Mucosa of descending colon (tissue), 3 donors: ENCODE results near the gene HEMGN. TPM values are rescaled to one million over a fixed set of nuclear protein-coding genes. Genes with fewer than 3 reads are reported as not detected.

Experiments used
- ATAC-seq: fragments of 200-7000 bp; cut with Tn5 transposase; one replicate; pipeline ENCODE4 v1.9.1; 2020; ENCODE audit warnings: mild to moderate bottlenecking, moderate library complexity
- DNase-seq, 3 donors: peaks; one replicate each; pipeline ENCODE4 v3.0.0-alpha.2; 2020
- H3K36me3 ChIP-seq: fragments of 200-600 bp; one replicate; pipeline ENCODE4 v1.8.0; 2021; ENCODE audit warnings: low read depth, mild to moderate bottlenecking
- H3K4me1 ChIP-seq: fragments of 200-600 bp; one replicate; pipeline ENCODE4 v1.8.0; 2021; ENCODE audit warnings: low read depth, mild to moderate bottlenecking
- H3K4me3 ChIP-seq: fragments of 200-600 bp; one replicate; pipeline ENCODE4 v1.8.0; 2021; ENCODE audit warnings: mild to moderate bottlenecking
- H3K9me3 ChIP-seq: fragments of 200-600 bp; one replicate; pipeline ENCODE4 v1.8.0; 2021; ENCODE audit warnings: mild to moderate bottlenecking
- CTCF ChIP-seq: fragments of 200-600 bp; IDR thresholded peaks from one replicate; pipeline ENCODE4 v1.8.0; 2022; ENCODE audit warnings: antibody characterized with exemption, mild to moderate bottlenecking
- intact Hi-C, 2 donors: fragments of 100-400 bp; cut with DNase I in 1 of 2; cut with micrococcal nuclease in 1 of 2; formaldehyde crosslinking; loops; one replicate each; pipeline versions ENCODE4 v1.11.0 to v1.11.1; 2022; cut with DNase I, micrococcal nuclease
- total RNA-seq, 3 donors: library from RNA; stranded (reverse); fragmentation: NEBNext Ultra II Directional in 2 of 3; extraction: Animal tissue kit (Norgen Biotek cat#: 25700) in 2 of 3; gene quantifications; one replicate each; pipeline versions ENCODE4 v1.2.1 to v1.2.4, GENCODE V29; 2021 to 2023
- donor health status: DM: no; HTN: no; CAD: no; lungs with moderate emphysema.
- donor health status: DM: no; HTN: no; CAD: no.
- donor health status: DM: no; HTN: yes; CAD: no.

Gene HEMGN
- total RNA-seq, 3 donors from 2014 or later = not detected

- peaks cover 6% of the 10 kb centered on the region for H3K36me3 ChIP-seq
- ATAC-seq (peak; percentile 44), DNase-seq (no peak)
- TF ChIP-seq CTCF = no peak
- intact Hi-C loops = loop anchor here (10.0 kb wide), 1 partner anchor 192 kb away; no protein-coding TSS in a partner anchor
- H3K4me3 ChIP-seq = no peak overlapping the region
- no peaks in the 10 kb centered on the region for H3K9me3 ChIP-seq
- H3K4me1 ChIP-seq = peaks cover 3% of the 10 kb centered on the region
These were observed 31.6 kb downstream of the HEMGN start for GRCh38 chr9:97906236-97906831.

- DNase-seq = no peak
- Histone ChIP-seq H3K9me3 (no peaks in the 10 kb centered on the region), H3K4me3 (no peak overlapping the region), H3K36me3 (peaks cover 6% of the 10 kb centered on the region), H3K4me1 (peaks cover 3% of the 10 kb centered on the region)
- peak; percentile 43 for ATAC-seq
- intact Hi-C loops = loop anchor here (10.0 kb wide), 1 partner anchor 190 kb away; no protein-coding TSS in a partner anchor
- TF ChIP-seq CTCF = no peak
These were observed 32.7 kb downstream of the HEMGN start for GRCh38 chr9:97905228-97905627.

GRCh38 chr9:97904725-97905124, 33.2 kb downstream of the HEMGN start:
- intact Hi-C loops = loop anchor here (10.0 kb wide), 1 partner anchor 190 kb away; no protein-coding TSS in a partner anchor

GRCh38 chr9:97903177-97903576, 34.8 kb downstream of the HEMGN start:
- H3K36me3 ChIP-seq = no peaks in the 10 kb centered on the region
- TF ChIP-seq CTCF = no peak
- DNase-seq (no peak), ATAC-seq (no peak)
- no peak overlapping the region for H3K4me3 ChIP-seq
- intact Hi-C loops = loop anchor here (10.0 kb wide), 1 partner anchor 188 kb away; no protein-coding TSS in a partner anchor
- peaks cover 3% of the 10 kb centered on the region for H3K4me1 ChIP-seq
- no peaks in the 10 kb centered on the region for H3K9me3 ChIP-seq

More at GRCh38 chr9:97904725-97905124, 33.2 kb downstream of the HEMGN start:
- no peak for TF ChIP-seq CTCF
- H3K9me3 ChIP-seq = no peaks in the 10 kb centered on the region
- H3K36me3 ChIP-seq = peaks cover 1% of the 10 kb centered on the region
- H3K4me1 ChIP-seq = peaks cover 3% of the 10 kb centered on the region
- peak in 1 of 3 donors; percentile 58 for DNase-seq
- no peak overlapping the region for H3K4me3 ChIP-seq
- peak; percentile 48 for ATAC-seq

GRCh38 chr9:97900738-97901565, 37.0 kb downstream of the HEMGN start:
- Histone ChIP-seq H3K9me3 (no peaks in the 10 kb centered on the region), H3K4me3 (no peak overlapping the region), H3K4me1 (no peaks in the 10 kb centered on the region), H3K36me3 (no peaks in the 10 kb centered on the region)
- ATAC-seq = peak; percentile 55
- DNase-seq = peak in 1 of 3 donors; percentile 47
- peak; percentile 32 for TF ChIP-seq CTCF
- intact Hi-C loops = loop anchor here (10.0 kb wide), 1 partner anchor 186 kb away; no protein-coding TSS in a partner anchor
